Fibroblast of mammary gland (primary cell): ENCODE data around the gene PRKCZ.

Source experiments
- DNase-seq: peaks from one replicate; pipeline ENCODE4 v3.0.0-alpha.2; 2010; ENCODE audit warnings: low read depth
- H3K4me3 ChIP-seq: 2 replicates; pipeline ENCODE4 v1.5.1; 2011; ENCODE audit warnings: low read depth, mild to moderate bottlenecking, low read length, moderate library complexity; ENCODE audit not compliant: control insufficient read depth
- CTCF ChIP-seq: conservative IDR thresholded peaks from 2 replicates; pipeline ENCODE4 v1.5.1; 2011; ENCODE audit warnings: low read depth, low read length, inconsistent platforms; ENCODE audit not compliant: control insufficient read depth, insufficient read depth

PRKCZ gene

DNA sequence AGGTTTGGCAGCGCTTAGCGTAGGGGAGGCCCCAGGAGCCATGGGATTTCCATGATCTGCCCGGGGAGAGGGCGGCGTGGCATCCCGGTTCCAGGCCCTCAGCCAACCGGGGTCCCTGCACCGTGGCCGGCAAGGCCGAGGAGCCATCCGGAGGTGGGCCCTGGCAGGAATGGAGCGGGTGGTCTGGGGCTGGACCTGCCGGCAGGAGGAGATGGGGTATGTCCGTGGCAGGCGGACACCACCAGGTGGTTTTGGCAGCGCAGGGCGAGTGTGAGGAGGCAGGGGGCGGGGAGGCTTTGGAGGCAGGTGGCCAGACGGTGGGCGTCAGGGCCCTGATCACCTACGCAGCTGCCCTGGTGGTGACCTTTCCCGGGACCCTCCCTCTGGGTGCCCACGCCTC is 10.3 kb downstream of the PRKCZ start:
- no peak for TF ChIP-seq CTCF
- no peak overlapping the region for H3K4me3 ChIP-seq
- DNase-seq = no peak

DNA sequence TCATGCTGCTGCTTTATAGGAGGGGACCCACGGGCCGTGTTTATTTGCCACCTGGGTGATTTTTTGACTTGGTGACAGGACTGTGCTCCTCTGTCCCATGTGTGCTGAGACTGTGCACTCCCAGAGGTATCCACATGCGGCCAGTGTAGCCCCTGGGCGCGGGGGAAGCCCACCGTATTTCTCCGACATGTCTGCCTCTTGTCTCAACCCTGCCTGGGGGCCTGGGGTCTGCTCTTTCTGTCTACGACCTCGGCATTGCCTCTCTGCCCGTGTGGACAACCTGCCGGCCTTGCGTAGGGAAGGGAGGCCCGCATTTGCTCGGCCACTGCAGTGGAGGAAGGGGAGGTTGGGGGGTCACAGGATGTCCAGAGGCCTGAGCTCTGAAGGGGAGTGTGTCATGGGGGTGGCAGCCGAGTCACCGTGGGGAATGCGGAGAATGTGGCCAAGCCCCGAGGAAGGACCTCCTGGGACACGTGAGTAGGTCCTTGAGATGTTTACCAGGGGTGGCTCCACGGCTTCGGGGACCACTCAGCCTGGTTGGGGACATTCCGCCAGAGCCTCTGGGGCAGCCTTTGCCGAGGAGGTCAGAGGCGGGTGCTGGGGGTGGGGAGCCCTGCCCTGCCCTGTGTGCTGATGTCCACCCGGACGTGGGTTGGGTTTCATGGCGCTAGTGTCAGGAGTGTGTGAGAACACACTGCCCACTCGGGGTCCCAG is 11.0 kb downstream of the PRKCZ start:
- DNase-seq = no peak

GRCh38 chr1:2065699-2066098 is 15.5 kb downstream of the PRKCZ start:
- TF ChIP-seq CTCF = no peak
- no peak overlapping the region for H3K4me3 ChIP-seq
- DNase-seq = no peak

More for the DNA sequence above, 11.0 kb downstream of the PRKCZ start:
- no peak overlapping the region for H3K4me3 ChIP-seq
- no peak for TF ChIP-seq CTCF

DNA sequence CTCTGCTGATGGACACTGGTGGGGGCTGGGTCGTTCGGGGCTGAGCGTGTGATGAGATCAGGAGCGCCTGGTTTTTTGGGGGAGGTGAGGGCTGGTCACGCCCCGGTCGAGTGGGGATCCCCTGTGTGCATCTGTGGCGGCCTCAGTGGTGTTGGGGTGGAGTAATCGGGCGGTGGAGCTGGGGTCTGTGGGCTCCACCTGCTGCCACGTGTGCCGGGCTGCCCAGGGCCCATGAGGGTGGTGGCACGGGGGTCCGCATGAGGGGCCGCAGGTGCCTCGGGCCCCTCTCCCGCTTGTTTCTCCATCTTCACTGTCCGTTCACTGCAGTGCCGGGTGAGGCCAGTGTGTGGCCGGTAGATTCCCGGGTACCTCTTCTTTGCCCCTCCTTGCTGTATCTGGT is 17.2 kb downstream of the PRKCZ start:
- no peak overlapping the region for H3K4me3 ChIP-seq
- no peak for TF ChIP-seq CTCF
- no peak for DNase-seq

DNA sequence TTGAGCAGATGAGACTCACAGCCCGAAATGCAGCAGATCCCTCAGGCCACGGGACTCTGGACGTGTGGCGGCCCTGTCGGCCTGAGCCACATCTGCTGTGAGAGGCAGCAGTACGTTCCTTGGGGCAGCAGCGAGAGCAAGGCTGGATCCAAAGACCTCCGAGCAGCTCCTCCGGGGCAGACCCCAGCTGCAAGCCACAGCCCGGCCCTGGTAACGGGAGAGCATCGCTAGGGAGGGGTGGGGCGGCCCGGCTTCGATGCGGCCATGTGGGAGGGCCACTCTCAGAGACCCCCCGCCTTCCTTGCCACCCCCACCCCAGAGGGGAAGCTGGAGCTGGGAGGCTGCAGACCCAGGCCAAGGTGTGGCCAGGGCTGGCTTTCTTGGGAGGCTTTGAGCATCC is 17.8 kb downstream of the PRKCZ start:
- TF ChIP-seq CTCF = no peak
- H3K4me3 ChIP-seq = no peak overlapping the region
- DNase-seq = no peak

- DNase-seq = no peak
- TF ChIP-seq CTCF = no peak
- no peak overlapping the region for H3K4me3 ChIP-seq
Observed at GRCh38 chr1:2068951-2069350, 18.7 kb downstream of the PRKCZ start.

GRCh38 chr1:2070016-2070415 is 19.8 kb downstream of the PRKCZ start:
- no peak overlapping the region for H3K4me3 ChIP-seq
- no peak for DNase-seq
- no peak for TF ChIP-seq CTCF
